Measurements from ENCODE around the gene B4GALNT2.

The B4GALNT2 gene

GRCh38 chr17:49157784-49158183, 25.2 kb downstream of the B4GALNT2 start:
- Histone ChIP-seq H3K4me3 (ENCODE audit: low read length, poor library complexity, severe bottlenecking) (no peak overlapping the region), H3K36me3 (ENCODE audit: insufficient read depth, low read length) (no peaks in the 10 kb centered on the region), H3F3A (ENCODE audit: low read depth) (no peaks in the 10 kb centered on the region), H3K4me2 (ENCODE audit: low read depth, low read length, poor library complexity, severe bottlenecking) (no peak overlapping the region), H3K27me3 (ENCODE audit: insufficient read depth, low read length, poor library complexity, severe bottlenecking) (no peaks in the 10 kb centered on the region), H3K9me3 (ENCODE audit: insufficient read depth, low read depth, low read length) (no peaks in the 10 kb centered on the region), H2AFZ (ENCODE audit: low read length) (no peak overlapping the region), H4K20me1 (ENCODE audit: insufficient read depth, low read length, poor library complexity, severe bottlenecking) (no peaks in the 10 kb centered on the region), H3K9ac (ENCODE audit: low read depth, low read length, poor library complexity, severe bottlenecking) (no peak overlapping the region), H3K9me2 (replicated peaks; ENCODE audit: low read depth, low read length) (no peaks in the 10 kb centered on the region), H3K4me1 (ENCODE audit: insufficient read depth, low read length, poor library complexity, severe bottlenecking) (no peaks in the 10 kb centered on the region), H3K79me2 (ENCODE audit: insufficient read depth, low read length) (no peaks in the 10 kb centered on the region)
- TF ChIP-seq, protein P1, sequence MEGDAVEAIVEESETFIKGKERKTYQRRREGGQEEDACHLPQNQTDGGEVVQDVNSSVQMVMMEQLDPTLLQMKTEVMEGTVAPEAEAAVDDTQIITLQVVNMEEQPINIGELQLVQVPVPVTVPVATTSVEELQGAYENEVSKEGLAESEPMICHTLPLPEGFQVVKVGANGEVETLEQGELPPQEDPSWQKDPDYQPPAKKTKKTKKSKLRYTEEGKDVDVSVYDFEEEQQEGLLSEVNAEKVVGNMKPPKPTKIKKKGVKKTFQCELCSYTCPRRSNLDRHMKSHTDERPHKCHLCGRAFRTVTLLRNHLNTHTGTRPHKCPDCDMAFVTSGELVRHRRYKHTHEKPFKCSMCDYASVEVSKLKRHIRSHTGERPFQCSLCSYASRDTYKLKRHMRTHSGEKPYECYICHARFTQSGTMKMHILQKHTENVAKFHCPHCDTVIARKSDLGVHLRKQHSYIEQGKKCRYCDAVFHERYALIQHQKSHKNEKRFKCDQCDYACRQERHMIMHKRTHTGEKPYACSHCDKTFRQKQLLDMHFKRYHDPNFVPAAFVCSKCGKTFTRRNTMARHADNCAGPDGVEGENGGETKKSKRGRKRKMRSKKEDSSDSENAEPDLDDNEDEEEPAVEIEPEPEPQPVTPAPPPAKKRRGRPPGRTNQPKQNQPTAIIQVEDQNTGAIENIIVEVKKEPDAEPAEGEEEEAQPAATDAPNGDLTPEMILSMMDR (conservative IDR thresholded peaks at IDR 0.05; ENCODE audit: low read length): no peak
- TF ChIP-seq EZH2phosphoT487 (IDR thresholded peaks at IDR 0.05; ENCODE audit: borderline replicate concordance): no peak

DNA sequence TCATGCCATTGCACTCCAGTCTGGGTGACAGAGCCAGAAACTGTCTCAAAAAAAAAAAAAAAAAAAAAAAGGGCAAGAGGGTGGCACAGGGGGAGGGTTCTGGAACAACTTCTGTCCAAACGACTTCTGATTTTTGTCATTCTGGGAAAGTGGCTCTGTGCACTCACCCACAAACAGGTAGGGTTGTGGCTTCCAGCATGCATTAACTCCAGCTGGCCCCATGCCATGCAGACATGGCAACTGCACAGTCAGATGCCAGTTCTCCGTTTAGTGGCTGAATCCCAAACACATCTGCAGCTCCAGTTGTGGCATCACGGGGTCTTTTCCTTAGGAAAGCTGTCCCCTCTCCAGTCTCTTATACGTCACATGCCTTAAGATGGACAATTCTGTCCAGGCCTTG, 30.3 kb downstream of the B4GALNT2 start:
- Histone ChIP-seq H4K20me1 (ENCODE audit: insufficient read depth, low read length, poor library complexity, severe bottlenecking) (no peaks in the 10 kb centered on the region), H3K36me3 (ENCODE audit: insufficient read depth, low read length) (no peaks in the 10 kb centered on the region), H3F3A (ENCODE audit: low read depth) (no peaks in the 10 kb centered on the region), H3K9me3 (ENCODE audit: insufficient read depth, low read depth, low read length) (no peaks in the 10 kb centered on the region), H3K9me2 (replicated peaks; ENCODE audit: low read depth, low read length) (no peaks in the 10 kb centered on the region), H3K9ac (ENCODE audit: low read depth, low read length, poor library complexity, severe bottlenecking) (no peak overlapping the region), H3K4me1 (ENCODE audit: insufficient read depth, low read length, poor library complexity, severe bottlenecking) (no peaks in the 10 kb centered on the region), H3K79me2 (ENCODE audit: insufficient read depth, low read length) (no peaks in the 10 kb centered on the region), H3K4me2 (ENCODE audit: low read depth, low read length, poor library complexity, severe bottlenecking) (no peak overlapping the region), H2AFZ (ENCODE audit: low read length) (no peak overlapping the region), H3K4me3 (ENCODE audit: low read length, poor library complexity, severe bottlenecking) (no peak overlapping the region), H3K27me3 (ENCODE audit: insufficient read depth, low read length, poor library complexity, severe bottlenecking) (no peaks in the 10 kb centered on the region)
- TF ChIP-seq EZH2phosphoT487 (IDR thresholded peaks at IDR 0.05; ENCODE audit: borderline replicate concordance): no peak
- TF ChIP-seq, protein P1 (conservative IDR thresholded peaks at IDR 0.05; ENCODE audit: low read length): no peak

GRCh38 chr17:49165143-49165542, 32.6 kb downstream of the B4GALNT2 start:
- H3K27me3 ChIP-seq (ENCODE audit: insufficient read depth, low read length, poor library complexity, severe bottlenecking): no peaks in the 10 kb centered on the region

More at GRCh38 chr17:49165143-49165542, 32.6 kb downstream of the B4GALNT2 start:
- Histone ChIP-seq H3K4me2 (ENCODE audit: low read depth, low read length, poor library complexity, severe bottlenecking) (no peak overlapping the region), H3K9ac (ENCODE audit: low read depth, low read length, poor library complexity, severe bottlenecking) (no peak overlapping the region), H3K79me2 (ENCODE audit: insufficient read depth, low read length) (no peaks in the 10 kb centered on the region), H4K20me1 (ENCODE audit: insufficient read depth, low read length, poor library complexity, severe bottlenecking) (no peaks in the 10 kb centered on the region), H3K9me2 (replicated peaks; ENCODE audit: low read depth, low read length) (no peaks in the 10 kb centered on the region), H2AFZ (ENCODE audit: low read length) (no peak overlapping the region), H3K36me3 (ENCODE audit: insufficient read depth, low read length) (no peaks in the 10 kb centered on the region), H3K9me3 (ENCODE audit: insufficient read depth, low read depth, low read length) (no peaks in the 10 kb centered on the region), H3F3A (ENCODE audit: low read depth) (no peaks in the 10 kb centered on the region), H3K4me1 (ENCODE audit: insufficient read depth, low read length, poor library complexity, severe bottlenecking) (no peaks in the 10 kb centered on the region), H3K4me3 (ENCODE audit: low read length, poor library complexity, severe bottlenecking) (no peak overlapping the region)
- TF ChIP-seq, protein P1 (conservative IDR thresholded peaks at IDR 0.05; ENCODE audit: low read length): no peak
- no peak for TF ChIP-seq EZH2phosphoT487 (IDR thresholded peaks at IDR 0.05; ENCODE audit: borderline replicate concordance)
